Astrocyte of the hippocampus (primary cell): Measurements from ENCODE around the gene NCKIPSD.
"Not testable (repeated sequence)": the region's sequence is repeated elsewhere in the genome, so short reads cannot be mapped to it uniquely, and the experiment has no call there.

Experiments
- DNase-seq: peaks from one replicate; pipeline ENCODE4 v3.0.0; 2011; ENCODE audit warnings: low read depth, low spot score

NCKIPSD gene

DNA sequence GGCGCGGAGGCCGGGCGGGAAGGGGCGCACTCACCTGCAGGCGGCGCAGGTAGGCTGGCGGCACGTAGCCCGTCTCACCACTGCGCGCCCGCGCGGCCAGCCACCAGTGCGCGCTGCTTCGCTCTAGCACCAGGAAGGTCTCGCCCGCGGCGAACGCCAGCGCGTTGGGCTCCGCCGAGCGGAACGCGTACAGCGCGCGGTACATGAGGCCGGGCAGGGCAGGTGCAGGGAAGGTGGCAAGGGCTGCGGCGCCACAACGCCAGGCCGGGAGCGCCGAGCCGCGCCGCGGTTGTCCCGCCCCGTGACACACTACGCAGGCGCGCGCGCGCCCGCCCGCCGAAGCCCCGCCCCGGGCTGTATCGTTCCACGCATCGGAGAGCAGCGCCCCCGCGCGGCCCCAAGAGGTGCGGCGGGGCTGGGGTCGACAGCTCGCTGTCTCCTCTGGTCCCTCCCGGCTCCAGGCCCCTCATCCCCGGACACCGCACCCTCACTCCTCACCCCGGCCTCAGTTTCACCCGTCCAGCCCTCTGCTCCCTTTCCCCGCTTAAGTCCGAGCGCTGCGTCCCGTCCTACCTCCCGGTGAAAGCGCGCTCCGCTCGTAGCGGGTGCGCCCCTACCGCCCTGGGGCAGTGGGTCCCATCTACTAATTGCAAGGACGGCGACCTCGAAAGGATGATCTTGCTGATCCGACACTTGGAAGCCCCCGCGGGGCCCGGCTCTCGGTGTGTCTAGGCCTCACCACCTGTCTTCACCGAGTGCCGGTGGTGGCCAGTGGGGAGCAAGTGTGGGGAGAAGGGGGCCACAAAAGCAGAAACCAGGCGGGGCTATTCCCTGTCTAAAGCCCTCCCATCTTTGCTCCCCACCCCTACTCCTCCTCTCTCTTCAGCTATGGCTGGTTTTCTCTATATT lies at the start of gene NCKIPSD:
TSS of gene NCKIPSD (minus strand) at position 313 of the 909 bp plus-strand sequence. CDS start at position 205, 108 bp downstream.
- DNase-seq = peak; percentile 97

DNA sequence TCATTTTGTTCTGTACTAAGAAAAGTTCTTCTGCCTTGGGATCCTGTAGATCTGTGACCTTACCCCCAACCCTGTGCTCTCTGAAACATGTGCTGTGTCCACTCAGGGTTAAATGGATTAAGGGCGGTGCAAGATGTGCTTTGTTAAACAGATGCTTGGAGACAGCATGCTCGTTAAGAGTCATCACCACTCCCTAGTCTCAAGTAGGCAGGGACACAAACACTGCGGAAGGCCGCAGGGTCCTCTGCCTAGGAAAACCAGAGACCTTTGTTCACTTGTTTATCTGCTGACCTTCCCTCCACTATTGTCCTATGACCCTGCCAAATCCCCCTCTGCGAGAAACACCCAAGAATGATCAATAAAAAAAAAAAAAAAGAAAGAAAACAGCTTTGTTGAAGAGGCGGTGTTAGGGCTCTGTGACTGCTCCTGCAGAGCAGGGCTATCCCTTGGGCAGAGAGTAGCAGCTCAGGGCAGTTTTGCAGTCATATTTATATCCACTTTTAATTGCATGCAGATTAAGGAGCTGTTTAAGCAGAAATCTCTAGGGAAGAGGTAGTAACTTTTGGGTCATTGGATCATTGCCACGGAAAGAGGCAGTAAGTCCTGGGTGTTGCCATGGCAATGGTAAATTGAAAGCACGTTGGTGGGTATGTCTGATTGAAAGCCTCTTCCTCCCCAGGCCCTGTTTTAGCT lies 49.5 kb upstream of the NCKIPSD start:
- not testable (repeated sequence) for DNase-seq

DNA sequence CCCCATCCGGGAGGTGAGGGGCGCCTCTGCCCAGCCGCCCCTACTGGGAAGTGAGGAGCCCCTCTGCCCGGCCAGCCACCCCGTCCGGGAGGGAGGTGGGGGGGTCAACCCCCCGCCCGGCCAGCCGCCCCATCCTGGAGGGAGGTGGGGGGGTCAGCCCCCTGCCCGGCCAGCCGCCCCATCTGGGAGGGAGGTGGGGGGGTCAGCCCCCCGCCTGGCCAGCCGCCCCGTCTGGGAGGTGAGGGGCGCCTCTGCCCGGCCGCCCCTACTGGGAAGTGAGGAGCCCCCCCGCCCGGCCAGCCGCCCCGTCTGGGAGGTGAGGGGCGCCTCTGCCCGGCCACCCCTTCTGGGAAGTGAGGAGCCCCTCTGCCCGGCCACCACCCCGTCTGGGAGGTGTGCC lies 48.8 kb upstream of the NCKIPSD start:
- DNase-seq = not testable (repeated sequence)

DNA sequence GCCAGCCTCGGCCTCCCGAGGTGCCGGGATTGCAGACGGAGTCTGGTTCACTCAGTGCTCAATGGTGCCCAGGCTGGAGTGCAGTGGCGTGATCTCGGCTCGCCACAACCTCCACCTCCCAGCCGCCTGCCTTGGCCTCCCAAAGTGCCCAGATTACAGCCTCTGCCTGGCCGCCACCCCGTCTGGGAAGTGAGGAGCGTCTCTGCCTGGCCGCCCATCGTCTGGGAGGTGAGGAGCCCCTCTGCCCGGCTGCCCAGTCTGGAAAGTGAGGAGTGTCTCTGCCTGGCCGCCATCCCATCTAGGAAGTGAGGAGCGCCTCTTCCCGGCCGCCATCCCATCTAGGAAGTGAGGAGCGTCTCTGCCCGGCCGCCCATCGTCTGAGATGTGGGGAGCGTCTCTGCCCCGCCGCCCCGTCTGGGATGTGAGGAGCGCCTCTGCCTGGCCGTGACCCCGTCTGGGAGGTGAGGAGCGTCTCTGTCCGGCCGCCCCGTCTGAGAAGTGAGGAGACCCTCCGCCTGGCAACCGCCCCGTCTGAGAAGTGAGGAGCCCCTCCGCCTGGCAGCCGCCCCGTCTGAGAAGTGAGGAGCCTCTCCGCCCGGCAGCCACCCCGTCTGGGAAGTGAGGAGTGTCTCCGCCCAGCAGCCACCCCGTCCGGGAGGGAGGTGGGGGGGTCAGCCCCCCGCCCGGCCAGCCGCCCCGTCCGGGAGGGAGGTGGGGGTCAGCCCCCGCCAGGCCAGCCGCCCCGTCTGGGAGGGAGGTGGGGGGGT lies 48.2 kb upstream of the NCKIPSD start:
- not testable (repeated sequence) for DNase-seq

DNA sequence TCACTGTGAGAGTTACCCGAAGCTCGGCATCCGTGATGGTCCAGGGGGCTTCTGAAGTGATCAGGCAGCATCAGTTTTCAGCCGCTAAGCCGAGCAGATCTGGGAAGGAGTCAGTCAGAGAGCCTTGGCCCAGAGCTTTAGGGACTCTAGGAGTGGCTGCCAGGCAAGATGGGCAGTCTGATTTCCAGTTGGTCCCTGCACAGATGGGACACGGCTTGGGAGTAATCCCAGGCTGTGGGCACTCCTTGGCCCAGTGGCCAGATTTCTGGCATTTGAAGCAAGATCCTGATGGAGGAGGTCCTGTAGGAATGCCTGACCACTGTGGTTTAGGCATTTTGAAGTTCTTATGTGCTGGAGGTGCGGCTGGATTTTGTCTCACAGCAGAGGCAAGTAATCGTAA lies 41.8 kb upstream of the NCKIPSD start:
- DNase-seq = no peak

DNA sequence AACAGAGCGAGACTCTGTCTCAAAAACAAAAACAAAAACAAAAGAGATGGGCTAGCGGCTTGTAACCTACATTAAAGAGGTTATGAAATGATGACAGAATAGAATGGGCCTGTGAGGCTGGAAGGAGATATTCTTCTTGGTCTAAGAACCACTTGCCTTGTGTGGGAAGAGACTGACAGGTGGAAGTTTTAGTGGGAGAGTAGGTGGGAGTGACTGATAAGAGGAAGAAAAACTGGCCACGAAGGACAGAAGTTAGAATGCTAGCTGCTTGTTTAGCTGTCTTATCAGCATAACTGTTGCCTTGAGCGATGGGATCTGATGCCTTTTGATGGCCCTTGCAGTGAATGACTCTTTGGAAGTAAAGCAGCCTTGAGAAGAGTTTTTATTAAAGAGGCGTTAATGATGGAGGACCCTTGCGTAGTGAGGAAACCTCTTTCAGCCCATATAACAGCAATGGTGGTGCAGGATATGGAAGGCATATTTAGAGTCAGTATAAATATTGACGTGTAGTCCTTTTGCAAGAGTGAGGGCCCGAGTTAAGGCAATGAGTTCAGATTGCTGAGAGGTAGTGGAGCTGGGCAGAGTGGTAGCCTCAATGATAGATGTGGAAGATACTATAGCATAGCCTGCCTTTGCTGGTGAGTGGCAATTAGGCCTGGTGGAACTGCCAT lies 39.6 kb upstream of the NCKIPSD start:
- DNase-seq = not testable (repeated sequence)

DNA sequence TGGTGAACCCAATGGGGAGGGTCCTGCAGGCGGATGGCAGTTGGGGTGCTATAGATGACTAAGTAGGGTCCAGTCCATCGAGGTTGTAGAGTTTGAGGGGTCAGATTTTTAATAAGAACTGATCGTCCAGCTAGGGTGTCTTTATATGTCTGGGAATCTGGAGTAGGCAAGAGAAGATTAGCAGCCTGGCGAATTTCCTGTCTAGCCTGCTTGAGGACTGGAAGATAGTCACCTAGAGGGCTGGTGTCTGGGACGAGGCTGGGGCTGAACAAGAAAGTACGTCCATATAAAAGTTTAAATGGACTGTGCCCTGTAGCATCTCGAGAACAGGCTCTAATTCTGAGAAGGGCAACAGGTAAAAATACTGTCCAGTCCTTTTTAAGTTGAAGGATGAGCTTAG lies 38.0 kb upstream of the NCKIPSD start:
- DNase-seq = no peak

DNA sequence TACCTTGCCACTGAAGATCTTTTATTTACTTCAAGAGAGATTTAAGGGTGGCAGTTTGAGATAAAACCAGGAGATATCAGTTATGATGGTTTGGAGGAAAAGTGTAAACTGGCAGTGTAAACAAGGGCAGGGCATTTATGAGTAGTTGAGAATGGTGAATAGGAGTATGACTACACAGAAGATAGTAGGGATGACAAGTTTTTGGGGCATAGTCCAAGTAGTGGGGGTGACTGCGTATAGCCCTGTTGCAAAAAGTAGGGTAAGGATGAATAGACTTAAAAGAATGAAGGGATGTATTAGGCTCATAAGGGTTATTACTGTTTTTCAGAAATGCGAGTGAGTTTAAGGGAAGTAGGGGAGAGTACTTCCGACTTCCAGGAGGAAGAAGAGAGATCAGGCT lies 37.6 kb upstream of the NCKIPSD start:
- not testable (repeated sequence) for DNase-seq

DNA sequence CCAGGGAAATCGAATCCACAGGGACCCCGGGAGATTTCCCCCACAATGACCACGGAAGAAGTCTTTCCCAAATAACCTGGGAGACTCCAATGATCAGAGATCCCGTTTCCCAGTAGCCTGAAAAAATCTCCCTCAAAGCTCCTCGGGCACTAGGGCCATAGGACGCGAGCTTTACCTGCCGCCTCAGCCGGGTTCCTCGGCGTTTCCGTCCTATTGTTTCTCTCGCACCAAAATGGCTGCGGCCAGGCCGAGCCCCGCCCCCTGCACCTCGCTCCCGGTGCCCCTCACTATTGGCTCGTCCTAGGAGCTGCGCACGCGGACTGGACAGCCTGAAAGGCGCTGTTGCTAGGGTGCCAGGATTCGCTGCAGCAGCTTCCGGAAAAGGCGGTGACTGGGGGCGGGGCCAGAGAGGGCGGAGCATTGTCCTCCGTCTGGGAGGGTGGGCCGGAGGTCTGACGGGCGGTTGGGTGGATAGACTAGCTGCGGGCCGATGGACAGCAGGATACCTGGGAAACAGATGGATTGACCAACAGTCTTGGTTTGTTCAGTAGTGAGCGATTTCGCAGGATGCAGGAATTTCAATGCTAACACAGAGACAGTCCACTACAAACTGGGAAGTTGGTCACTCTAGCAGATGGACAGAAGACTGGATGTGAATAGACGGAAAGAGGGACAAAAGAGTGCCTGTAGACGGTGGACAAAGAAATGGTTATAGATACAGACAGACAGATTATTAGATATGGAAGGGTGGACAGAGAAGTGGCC lies 31.4 kb upstream of the NCKIPSD start, which contains the start of gene IP6K2:
TSS of gene IP6K2 (minus strand) at position 240 of the 765 bp plus-strand sequence. CDS start 21,930 bp downstream, outside the sequence.
- DNase-seq = peak; percentile 99

DNA sequence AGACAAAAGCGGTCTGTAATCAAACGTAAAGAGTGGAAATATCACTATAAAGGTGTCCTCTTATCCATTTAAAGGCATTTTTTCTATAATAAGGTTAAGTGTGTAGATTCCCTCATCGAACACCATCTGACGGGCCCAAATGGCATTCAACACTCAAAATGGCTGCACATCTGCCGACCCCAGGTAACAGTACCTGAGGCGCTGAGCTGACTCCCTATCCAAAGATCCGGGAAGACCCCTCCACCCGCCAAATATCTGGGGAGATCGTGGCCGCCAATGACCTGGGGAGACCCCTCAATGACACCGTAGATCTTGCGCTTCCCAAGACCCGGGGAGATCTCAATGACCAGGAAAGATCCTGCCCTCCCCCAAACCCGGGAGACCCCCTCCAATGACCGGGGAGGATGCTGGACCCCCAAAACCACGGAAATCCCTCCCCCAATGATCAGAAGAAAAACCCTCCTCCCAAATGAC lies 30.8 kb upstream of the NCKIPSD start:
- DNase-seq = peak; percentile 31

DNA sequence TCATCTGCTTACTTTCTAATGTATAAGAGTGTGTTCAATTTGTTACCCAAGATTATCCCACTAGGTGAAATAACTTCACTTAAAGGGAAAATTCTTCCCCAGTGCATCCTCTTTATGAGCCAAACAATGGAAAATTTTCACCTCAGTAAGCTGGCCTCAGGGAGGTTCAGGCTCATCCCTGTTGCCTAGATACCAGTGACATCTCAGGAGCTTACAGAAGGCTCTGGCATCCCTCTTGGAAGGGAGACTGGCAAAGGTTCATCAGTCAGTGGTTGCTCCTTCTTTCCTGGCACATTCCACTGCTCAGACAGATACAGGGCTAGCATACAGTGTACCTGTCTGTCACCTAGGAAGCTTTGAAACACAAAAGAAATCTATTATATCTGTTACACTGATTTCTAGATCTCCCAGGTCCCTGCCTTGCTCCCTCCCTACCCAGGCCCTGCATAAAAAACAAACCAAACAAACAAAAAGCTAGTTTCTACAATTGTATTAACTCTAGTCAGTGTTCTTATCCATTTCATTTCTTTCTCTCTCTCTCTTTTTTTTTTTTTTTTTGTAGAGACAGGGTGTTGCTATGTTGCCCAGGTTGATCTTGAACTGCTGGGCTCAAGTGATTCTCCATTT lies 29.6 kb upstream of the NCKIPSD start:
- peak; percentile 51 for DNase-seq

DNA sequence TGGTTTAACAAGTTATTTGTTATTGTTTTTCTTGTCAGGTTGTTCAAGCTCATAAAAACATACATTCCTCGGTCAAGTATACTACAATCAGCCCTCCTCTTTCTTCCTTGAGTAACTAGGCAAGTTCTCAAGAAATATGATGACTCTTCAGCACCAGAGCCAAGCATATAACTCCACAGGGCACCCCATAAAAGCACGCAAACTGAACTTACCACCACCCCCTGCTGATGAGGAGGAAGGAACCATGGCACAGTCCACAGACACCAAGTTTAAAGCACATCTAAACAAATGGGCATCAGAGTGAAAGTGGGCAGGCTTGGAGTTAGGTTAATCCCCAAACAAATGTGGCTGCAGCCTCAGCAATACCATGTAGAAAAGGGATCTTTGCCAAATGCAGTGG lies 26.0 kb upstream of the NCKIPSD start:
- DNase-seq = no peak

DNA sequence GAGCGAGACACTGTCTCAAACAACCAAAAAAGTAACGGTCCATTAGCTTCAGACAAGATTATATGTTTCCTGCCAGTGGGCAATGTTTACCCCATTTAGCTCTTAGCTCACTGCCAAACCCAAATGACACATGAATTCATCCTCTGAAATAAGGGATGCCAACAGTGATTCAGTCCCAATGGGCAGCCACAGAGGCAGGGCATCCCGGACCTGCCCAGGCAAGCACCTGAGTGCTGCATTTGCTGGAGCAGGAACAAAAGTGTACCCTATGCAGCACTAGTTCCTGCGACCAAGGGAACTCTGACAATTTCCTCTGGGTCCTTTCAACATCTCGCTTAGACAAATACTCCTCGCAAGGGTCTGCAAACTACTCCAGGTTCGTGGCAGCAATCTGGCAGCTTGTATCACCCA lies 23.3 kb upstream of the NCKIPSD start:
- peak; percentile 32 for DNase-seq

DNA sequence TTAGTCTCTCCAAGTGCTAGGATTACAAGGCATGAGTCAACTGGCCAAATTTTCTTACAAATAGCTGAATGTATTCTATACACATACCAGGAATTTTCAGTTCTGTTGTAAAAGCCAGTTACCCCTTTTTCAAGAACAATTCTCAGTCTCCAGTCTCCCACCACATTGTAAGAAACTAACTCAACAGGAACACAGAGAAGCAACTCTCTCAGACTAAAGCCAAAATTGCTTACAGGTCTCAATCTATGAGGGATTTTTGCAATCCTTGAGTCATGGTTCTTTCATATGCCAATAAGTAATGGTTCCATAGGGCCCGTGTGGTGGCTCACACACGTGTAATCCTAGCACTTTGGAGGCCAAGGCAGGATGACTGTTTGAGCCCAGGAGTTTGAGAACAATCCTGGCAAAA lies 22.8 kb upstream of the NCKIPSD start:
- DNase-seq = peak; percentile 36

DNA sequence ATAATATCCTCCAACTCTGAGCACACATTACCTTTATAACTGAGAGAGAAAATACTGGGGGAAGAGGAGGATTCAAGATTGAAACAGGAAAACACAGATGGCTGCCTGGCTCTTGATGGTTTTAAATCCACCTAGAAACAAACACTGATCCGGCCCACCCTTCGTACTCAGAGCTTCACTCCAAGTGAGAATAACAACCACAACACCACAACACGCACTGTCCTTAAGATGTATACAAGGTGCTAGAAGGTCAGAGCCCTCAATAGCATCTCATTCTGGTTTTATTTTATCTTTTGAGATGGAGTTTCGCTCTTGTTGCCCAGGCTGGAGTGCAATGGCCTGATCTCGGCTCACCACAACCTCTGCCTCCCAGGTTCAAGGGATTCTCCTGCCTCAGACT lies 21.4 kb upstream of the NCKIPSD start:
- DNase-seq = no peak

DNA sequence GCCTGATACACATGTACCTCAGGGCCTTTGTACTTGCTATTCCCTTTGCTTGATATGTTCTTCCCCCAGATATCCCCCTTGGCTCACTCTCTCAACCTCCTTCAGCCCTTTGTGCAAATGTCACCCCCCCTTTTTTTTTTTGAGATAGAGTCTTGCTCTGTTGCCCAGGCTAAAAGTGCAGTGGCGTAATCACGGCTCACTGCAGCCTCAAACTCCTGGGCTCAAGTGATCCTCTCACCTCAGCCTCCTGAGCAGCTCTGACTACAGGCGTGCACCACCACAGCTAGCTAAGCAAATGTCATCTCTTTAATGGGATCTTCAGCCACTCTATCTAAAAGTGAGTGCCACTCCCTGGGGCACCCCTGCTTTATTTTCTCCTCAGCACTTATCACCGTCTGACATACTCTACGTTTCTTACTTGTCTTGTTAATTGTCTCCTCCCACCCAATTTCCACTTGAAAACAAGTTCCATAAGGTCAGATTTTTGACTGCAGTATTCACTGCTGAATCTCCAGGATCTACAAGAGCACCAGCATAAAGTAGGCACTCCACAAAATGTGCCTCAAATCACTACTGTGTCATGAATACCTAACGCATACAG lies 16.7 kb upstream of the NCKIPSD start:
- DNase-seq = no peak

DNA sequence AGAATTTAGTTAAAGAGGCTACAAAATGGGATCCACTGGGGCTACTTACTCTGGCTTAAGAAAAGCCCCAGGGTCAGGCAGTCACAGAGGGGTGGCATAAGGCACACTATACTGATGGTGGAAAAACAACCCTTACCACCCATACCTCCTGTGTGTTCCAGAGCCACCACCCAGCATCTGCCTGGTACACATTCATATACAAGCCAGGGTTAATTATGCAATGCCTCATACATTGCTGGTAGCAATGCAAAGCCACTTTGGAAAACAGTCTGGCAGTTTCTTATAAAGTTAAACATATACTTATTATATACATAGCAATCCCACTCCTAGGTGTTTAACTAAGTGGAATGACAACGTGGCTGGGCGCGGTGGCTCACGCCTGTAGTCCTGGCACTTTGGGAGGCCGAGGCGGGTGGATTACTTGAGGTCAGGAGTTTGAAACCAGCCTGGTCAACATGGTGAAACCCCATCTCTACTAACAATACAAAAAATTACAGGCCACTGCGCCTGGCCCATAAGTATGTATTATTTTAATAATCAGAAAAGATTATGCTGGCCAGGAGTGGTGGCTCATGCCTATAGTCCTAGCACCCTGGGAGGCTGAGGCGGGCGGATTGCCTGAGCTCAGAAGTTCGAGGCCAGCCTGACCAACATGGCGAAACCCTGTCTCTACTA lies 15.2 kb upstream of the NCKIPSD start:
- no peak for DNase-seq

DNA sequence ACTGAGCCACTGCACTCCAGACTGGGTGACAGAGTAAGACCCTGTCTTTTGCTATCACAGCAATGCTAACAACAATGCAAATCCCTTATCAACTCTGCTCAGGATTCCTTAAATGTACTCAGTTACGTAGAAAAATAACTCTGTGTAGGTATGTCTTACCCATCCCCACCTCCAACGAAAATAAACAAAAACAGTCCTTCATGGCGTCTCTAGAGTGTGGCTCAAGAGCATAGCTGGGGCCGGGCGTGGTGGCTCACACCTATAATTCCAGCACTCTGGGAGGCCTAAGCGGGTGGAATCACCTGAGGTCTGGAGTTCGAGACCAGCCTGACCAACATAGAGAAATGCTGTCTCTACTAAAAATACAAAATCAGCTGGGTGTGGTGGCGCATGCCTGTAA lies 13.2 kb upstream of the NCKIPSD start:
- DNase-seq = no peak

DNA sequence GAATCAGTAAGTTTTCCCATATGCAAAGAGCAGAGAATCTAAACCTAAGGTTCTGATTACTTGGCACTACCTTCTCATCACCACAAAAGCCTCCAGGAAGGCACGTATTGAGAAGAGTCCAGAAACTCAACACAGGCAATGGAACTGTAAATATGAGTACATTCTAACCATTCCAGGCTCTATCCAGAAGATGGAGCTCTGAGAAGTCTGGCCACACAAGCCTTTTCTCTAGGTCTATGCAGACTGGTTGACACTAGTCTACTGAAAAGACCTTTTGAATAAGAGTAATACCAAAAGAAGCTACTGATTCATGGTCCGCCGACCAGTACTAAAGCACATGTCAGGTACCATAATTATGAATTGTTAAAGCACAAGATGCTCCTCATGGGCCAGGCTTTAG lies 12.2 kb upstream of the NCKIPSD start:
- no peak for DNase-seq
